ENCODE measurements around the gene OSM. TPM values are rescaled to one million over a fixed set of nuclear protein-coding genes. Genes with fewer than 3 reads are reported as not detected.

OSM gene
- total and polyA plus RNA-seq, 2 experiments from 2014 or later, result not detected

DNA sequence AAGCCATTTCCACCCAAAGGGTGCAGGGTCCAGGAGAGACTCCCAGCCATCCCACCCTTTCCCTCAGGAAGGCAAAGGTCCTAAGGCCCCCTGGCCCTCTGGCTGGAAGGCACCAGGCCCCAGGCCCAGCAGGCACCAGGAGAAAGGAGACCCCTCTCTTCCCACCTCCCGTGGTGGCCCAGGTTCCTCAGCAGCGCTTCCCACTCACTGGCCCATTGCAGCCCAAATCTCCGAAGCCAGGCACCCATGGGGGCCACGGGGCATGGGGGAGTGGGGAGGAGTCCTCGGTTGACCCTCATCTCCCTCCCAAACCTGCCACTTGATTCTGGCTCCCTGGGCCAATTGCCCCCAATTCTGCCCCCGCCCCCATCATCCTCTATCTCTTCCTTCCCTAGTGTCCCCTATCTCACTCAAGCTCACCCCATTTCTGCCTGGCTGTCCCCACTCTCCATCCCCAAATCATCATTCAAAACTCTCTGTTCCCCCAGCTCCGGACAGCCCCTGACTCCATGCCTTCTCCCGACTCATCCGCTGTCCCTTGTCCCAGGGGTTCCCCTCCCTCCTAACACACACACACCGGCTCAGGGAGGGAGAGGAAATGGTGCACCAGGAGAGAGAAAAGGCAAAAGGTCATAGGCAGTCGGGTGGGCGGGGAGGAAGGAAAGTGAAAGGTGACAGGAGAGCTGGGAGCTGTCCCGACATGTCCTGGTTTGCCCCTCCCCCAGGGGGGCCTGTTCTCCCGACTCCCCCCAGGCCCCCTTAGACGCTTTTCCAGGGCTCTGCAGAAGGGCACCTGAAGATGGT, 21.3 kb downstream of the OSM start:
- H3K36me3 ChIP-seq (ENCODE audit: insufficient read depth), result no peaks in the 10 kb centered on the region
- Mint-ChIP-seq H3K27me3 (ENCODE audit: insufficient read depth, low read depth, poor library complexity) (peaks cover 16% of the 10 kb centered on the region), H3K9me3 (no peaks in the 10 kb centered on the region), H3K36me3 (ENCODE audit: low read depth) (peaks cover 20% of the 10 kb centered on the region), H3K27ac (no peak overlapping the region), H3K4me3 (peak overlapping the region; percentile 87), H3K4me1 (peaks cover 30% of the 10 kb centered on the region)
- DNase-seq (ENCODE audit: low spot score), result peak; percentile 75
- no peaks in the 10 kb centered on the region for H3K9me2 ChIP-seq (ENCODE audit: insufficient read depth)
- peaks cover 12% of the 10 kb centered on the region for H3K4me1 ChIP-seq (ENCODE audit: insufficient read depth)
- peak; percentile 54 for ATAC-seq
- H3K4me2 ChIP-seq, result peak overlapping the region; percentile 99
- no peaks in the 10 kb centered on the region for H4K20me1 ChIP-seq (replicated peaks; ENCODE audit: insufficient read depth)
- TF ChIP-seq, protein P1, sequence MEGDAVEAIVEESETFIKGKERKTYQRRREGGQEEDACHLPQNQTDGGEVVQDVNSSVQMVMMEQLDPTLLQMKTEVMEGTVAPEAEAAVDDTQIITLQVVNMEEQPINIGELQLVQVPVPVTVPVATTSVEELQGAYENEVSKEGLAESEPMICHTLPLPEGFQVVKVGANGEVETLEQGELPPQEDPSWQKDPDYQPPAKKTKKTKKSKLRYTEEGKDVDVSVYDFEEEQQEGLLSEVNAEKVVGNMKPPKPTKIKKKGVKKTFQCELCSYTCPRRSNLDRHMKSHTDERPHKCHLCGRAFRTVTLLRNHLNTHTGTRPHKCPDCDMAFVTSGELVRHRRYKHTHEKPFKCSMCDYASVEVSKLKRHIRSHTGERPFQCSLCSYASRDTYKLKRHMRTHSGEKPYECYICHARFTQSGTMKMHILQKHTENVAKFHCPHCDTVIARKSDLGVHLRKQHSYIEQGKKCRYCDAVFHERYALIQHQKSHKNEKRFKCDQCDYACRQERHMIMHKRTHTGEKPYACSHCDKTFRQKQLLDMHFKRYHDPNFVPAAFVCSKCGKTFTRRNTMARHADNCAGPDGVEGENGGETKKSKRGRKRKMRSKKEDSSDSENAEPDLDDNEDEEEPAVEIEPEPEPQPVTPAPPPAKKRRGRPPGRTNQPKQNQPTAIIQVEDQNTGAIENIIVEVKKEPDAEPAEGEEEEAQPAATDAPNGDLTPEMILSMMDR (conservative IDR thresholded peaks at IDR 0.05; ENCODE audit: low read depth in 2 of 2), result no peak
- peak; percentile 45; the same call in 1 of the 2 replicates for TF ChIP-seq POLR2AphosphoS5 (IDR thresholded peaks at IDR 0.05; ENCODE audit: low read depth)
- no peaks in the 10 kb centered on the region for H3K79me2 ChIP-seq (replicated peaks; ENCODE audit: insufficient read depth)
- H2AFZ ChIP-seq, result peak overlapping the region; percentile 90
- H3K27ac ChIP-seq (ENCODE audit: low read depth), result no peak overlapping the region
- no peaks in the 10 kb centered on the region for H3F3A ChIP-seq (replicated peaks; ENCODE audit: low read depth)
- peak overlapping the region; percentile 93 for H3K4me3 ChIP-seq
- no peaks in the 10 kb centered on the region for H3K27me3 ChIP-seq (ENCODE audit: insufficient read depth)

DNA sequence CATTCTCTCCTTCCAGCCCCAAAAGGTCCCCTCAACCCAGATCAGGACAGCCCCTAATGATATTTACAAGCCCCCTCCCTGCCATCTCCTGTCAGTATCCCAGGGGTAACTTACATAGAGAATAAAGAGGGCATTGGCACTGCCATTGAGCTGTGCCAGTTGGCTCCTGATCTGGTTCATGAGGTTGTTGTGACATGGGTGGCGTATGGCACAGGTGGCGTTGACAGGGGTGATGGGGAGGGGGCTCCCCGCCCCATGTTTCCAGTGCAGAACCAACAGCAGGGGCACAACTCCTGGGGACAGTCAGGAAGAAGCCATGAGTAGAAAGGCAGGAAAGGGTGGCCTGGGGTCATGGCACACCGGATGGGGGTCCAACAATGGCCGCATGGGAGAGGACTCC, 22.0 kb downstream of the OSM start:
- no peaks in the 10 kb centered on the region for H3K27me3 ChIP-seq (ENCODE audit: insufficient read depth)
- ATAC-seq (no peak), DNase-seq (ENCODE audit: low spot score) (no peak)
- no peaks in the 10 kb centered on the region for H3K36me3 ChIP-seq (ENCODE audit: insufficient read depth)
- H3K4me1 ChIP-seq (ENCODE audit: insufficient read depth), result peaks cover 12% of the 10 kb centered on the region
- Mint-ChIP-seq H3K4me1 (peaks cover 29% of the 10 kb centered on the region), H3K27me3 (ENCODE audit: insufficient read depth, low read depth, poor library complexity) (peaks cover 16% of the 10 kb centered on the region), H3K4me3 (peak overlapping the region; percentile 87), H3K27ac (no peak overlapping the region), H3K9me3 (no peaks in the 10 kb centered on the region), H3K36me3 (ENCODE audit: low read depth) (peaks cover 20% of the 10 kb centered on the region)
- H3K79me2 ChIP-seq (replicated peaks; ENCODE audit: insufficient read depth), result no peaks in the 10 kb centered on the region
- no peaks in the 10 kb centered on the region for H3K9me2 ChIP-seq (ENCODE audit: insufficient read depth)
- no peak overlapping the region for H3K27ac ChIP-seq (ENCODE audit: low read depth)
- no peak overlapping the region for H3K4me2 ChIP-seq
- no peak overlapping the region for H2AFZ ChIP-seq
- H3F3A ChIP-seq (replicated peaks; ENCODE audit: low read depth), result no peaks in the 10 kb centered on the region
- no peaks in the 10 kb centered on the region for H4K20me1 ChIP-seq (replicated peaks; ENCODE audit: insufficient read depth)
- peak overlapping the region; percentile 93; the same call in 1 of the 2 replicates for H3K4me3 ChIP-seq
- TF ChIP-seq ZNF114 (CRISPR knock-in tag; IDR thresholded peaks at IDR 0.05) (no peak), JUNB (IDR thresholded peaks at IDR 0.05; ENCODE audit: unreplicated experiment) (no peak), EZH2 (IDR thresholded peaks at IDR 0.05; ENCODE audit: low read depth, unreplicated experiment) (no peak), ZNF331 (CRISPR knock-in tag; IDR thresholded peaks at IDR 0.05; ENCODE audit: low read depth) (no peak), STAT1 (IDR thresholded peaks at IDR 0.05; ENCODE audit: unreplicated experiment) (no peak)
- TF ChIP-seq, protein P2, sequence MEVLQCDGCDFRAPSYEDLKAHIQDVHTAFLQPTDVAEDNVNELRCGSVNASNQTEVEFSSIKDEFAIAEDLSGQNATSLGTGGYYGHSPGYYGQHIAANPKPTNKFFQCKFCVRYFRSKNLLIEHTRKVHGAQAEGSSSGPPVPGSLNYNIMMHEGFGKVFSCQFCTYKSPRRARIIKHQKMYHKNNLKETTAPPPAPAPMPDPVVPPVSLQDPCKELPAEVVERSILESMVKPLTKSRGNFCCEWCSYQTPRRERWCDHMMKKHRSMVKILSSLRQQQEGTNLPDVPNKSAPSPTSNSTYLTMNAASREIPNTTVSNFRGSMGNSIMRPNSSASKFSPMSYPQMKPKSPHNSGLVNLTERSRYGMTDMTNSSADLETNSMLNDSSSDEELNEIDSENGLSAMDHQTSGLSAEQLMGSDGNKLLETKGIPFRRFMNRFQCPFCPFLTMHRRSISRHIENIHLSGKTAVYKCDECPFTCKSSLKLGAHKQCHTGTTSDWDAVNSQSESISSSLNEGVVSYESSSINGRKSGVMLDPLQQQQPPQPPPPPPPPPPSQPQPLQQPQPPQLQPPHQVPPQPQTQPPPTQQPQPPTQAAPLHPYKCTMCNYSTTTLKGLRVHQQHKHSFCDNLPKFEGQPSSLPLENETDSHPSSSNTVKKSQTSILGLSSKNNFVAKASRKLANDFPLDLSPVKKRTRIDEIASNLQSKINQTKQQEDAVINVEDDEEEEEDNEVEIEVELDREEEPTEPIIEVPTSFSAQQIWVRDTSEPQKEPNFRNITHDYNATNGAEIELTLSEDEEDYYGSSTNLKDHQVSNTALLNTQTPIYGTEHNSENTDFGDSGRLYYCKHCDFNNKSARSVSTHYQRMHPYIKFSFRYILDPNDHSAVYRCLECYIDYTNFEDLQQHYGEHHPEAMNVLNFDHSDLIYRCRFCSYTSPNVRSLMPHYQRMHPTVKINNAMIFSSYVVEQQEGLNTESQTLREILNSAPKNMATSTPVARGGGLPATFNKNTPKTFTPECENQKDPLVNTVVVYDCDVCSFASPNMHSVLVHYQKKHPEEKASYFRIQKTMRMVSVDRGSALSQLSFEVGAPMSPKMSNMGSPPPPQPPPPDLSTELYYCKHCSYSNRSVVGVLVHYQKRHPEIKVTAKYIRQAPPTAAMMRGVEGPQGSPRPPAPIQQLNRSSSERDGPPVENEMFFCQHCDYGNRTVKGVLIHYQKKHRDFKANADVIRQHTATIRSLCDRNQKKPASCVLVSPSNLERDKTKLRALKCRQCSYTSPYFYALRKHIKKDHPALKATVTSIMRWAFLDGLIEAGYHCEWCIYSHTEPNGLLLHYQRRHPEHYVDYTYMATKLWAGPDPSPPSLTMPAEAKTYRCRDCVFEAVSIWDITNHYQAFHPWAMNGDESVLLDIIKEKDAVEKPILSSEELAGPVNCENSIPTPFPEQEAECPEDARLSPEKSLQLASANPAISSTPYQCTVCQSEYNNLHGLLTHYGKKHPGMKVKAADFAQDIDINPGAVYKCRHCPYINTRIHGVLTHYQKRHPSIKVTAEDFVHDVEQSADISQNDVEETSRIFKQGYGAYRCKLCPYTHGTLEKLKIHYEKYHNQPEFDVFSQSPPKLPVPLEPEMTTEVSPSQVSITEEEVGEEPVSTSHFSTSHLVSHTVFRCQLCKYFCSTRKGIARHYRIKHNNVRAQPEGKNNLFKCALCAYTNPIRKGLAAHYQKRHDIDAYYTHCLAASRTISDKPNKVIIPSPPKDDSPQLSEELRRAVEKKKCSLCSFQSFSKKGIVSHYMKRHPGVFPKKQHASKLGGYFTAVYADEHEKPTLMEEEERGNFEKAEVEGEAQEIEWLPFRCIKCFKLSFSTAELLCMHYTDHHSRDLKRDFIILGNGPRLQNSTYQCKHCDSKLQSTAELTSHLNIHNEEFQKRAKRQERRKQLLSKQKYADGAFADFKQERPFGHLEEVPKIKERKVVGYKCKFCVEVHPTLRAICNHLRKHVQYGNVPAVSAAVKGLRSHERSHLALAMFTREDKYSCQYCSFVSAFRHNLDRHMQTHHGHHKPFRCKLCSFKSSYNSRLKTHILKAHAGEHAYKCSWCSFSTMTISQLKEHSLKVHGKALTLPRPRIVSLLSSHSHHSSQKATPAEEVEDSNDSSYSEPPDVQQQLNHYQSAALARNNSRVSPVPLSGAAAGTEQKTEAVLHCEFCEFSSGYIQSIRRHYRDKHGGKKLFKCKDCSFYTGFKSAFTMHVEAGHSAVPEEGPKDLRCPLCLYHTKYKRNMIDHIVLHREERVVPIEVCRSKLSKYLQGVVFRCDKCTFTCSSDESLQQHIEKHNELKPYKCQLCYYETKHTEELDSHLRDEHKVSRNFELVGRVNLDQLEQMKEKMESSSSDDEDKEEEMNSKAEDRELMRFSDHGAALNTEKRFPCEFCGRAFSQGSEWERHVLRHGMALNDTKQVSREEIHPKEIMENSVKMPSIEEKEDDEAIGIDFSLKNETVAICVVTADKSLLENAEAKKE (CRISPR knock-in tag; IDR thresholded peaks at IDR 0.05), result no peak
- TF ChIP-seq, protein P3, sequence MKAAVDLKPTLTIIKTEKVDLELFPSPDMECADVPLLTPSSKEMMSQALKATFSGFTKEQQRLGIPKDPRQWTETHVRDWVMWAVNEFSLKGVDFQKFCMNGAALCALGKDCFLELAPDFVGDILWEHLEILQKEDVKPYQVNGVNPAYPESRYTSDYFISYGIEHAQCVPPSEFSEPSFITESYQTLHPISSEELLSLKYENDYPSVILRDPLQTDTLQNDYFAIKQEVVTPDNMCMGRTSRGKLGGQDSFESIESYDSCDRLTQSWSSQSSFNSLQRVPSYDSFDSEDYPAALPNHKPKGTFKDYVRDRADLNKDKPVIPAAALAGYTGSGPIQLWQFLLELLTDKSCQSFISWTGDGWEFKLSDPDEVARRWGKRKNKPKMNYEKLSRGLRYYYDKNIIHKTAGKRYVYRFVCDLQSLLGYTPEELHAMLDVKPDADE (IDR thresholded peaks at IDR 0.05), result no peak

Measured in GM23338 (cell line).